8988T (cell line): ENCODE measurements around the gene DHRSX.
"Not testable (repeated sequence)": the region's sequence is repeated elsewhere in the genome, so short reads cannot be mapped to it uniquely, and the experiment has no call there.

Experiments used
- DNase-seq: peaks from one replicate; pipeline ENCODE4 v3.0.0; 2011

The DHRSX gene

GRCh38 chrX:2243913-2244460 lies 256.8 kb downstream of the DHRSX start:
- DNase-seq: no peak

DNA sequence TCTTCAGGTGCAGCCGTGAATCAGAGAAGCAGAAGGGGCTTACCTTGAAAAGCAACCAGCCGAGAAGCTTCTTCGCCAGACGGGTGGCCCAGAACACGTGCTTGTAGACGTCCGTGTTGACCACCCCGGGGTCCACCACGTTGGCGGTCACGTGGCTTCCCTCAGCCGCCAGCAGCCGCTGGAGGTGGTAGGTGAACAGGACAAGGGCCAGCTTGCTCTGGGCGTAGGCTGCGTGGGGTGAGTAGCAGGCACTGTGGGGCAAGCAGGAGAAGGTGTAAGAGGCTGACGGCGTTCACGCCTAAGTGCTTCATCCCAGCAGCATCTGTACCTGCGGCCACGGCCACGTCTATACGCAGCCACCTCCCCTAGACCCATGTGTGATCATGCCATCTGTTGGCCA lies 257.8 kb downstream of the DHRSX start:
- no peak for DNase-seq

GRCh38 chrX:2242326-2242725 lies 258.4 kb downstream of the DHRSX start:
- DNase-seq: no peak

GRCh38 chrX:2241496-2241895 lies 259.3 kb downstream of the DHRSX start:
- not testable (repeated sequence) for DNase-seq

DNA sequence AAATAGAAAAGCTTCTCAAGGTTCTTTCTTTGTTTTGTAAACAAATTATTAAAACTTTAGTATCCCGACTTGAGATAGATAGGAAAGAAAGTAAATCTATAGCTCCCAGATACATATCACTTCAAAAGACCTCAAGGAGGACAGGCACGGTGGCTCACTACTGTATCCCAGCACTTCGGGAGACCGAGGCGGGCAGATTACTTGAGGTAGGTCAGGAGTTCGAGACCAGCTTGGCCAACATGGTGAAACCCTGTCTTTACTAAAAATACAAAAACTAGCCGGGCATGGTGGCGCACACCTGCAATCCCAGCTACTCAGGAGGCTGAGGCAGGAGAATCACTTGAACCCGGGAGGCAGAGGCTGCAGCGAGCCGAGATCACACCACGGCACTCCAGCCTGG lies 260.0 kb downstream of the DHRSX start:
- not testable (repeated sequence) for DNase-seq

GRCh38 chrX:2237976-2238375 lies 262.8 kb downstream of the DHRSX start:
- no peak for DNase-seq

DNA sequence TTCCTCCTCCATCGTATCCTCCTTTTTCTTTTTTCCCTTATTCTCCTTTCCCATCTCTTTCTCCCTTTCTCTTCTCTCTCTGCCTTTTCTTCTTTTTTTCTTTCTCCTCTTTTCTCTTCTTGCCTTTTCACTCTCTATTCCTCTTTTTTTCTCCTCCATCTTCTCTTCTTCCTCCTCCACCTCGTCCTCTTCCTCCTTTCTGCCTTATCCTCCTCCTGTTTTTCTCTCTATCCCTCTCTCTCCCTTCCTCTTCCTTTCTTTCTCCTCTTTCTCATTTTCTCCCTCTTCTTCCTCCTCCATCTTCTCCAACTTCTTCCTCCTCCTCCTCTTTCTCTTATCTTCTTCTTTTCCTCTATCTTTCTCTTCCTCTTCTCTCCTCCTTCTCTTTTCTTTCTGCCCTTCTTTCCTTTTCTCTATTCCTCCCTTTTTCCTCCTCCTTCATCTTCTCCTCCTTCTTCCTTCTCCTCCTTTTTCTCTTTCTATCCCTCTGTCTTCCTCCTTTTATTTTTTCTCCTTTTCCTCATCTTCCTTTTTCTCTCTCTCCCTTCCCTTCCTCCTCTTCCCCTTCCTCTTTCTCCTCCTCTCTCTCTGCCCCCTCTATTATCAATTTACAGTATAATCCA lies 269.1 kb downstream of the DHRSX start:
- DNase-seq: no peak

- no peak for DNase-seq
Observed at GRCh38 chrX:2230457-2230856, 270.3 kb downstream of the DHRSX start.

- DNase-seq: no peak
Observed at GRCh38 chrX:2228536-2228935, 272.2 kb downstream of the DHRSX start.

GRCh38 chrX:2226906-2227656 lies 273.7 kb downstream of the DHRSX start:
- no peak for DNase-seq

GRCh38 chrX:2226182-2226581 lies 274.6 kb downstream of the DHRSX start:
- DNase-seq: no peak

- DNase-seq: no peak
Observed at GRCh38 chrX:2224597-2225235, 276.1 kb downstream of the DHRSX start.

DNA sequence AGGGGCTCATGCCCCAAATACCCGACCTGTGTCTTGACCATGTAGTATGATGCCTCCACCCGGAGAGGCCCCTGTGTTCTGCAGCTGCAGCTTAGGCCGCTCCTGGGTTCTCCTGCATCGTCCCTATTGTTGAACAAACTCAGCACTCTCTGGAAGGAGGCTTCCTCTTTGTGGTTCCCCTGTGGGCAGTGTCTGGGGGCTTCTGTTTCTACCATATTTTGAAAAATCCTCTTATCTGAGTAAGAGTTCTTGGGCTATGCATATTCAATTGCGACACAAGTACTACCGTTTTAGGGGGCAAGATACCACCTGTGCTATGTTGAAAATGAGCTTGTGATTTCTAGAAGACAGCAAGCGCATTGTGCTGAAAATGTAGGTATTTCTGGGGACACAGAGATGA lies 276.6 kb downstream of the DHRSX start:
- DNase-seq: no peak

GRCh38 chrX:2220829-2221567 lies 279.8 kb downstream of the DHRSX start:
- no peak for DNase-seq

GRCh38 chrX:2220296-2220695 lies 280.5 kb downstream of the DHRSX start:
- no peak for DNase-seq

DNA sequence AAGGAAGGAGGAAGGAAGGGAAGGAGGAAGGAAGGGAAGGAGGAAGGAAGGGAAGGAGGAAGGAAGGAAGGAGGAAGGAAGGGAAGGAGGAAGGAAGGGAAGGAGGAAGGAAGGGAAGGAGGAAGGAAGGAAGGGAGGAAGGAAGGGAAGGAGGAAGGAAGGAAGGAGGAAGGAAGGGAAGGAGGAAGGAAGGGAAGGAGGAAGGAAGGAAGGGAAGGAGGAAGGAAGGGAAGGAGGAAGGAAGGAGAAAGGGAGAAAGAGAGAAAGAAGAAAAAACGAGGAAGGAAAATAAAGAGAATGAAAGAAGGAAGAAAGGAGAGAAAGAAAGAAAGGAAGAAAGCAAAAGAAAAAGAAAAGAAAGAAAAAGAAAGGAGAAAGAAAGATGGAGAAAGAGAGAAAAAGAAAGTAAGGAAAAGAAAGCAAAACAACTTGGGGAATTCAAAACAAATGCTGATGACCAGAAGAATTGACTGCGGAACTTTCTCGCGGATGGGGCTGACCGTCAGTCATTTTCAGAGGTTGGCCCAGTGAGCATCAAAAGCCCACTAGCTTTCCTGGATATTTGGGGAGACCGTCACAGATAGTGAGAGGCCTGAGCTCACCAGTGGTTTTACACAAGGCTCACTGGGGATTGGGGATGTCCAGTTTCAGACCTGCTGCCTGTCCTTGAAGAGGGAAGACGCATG lies 286.5 kb downstream of the DHRSX start:
- DNase-seq: not testable (repeated sequence)

- not testable (repeated sequence) for DNase-seq
Observed at GRCh38 chrX:2211667-2212066, 289.1 kb downstream of the DHRSX start.

GRCh38 chrX:2193273-2193592 lies 307.5 kb downstream of the DHRSX start:
- DNase-seq: no peak

GRCh38 chrX:2192584-2193272 lies 308.0 kb downstream of the DHRSX start:
- no peak for DNase-seq

- no peak for DNase-seq
Observed at GRCh38 chrX:2188840-2189239, 311.9 kb downstream of the DHRSX start.

DNA sequence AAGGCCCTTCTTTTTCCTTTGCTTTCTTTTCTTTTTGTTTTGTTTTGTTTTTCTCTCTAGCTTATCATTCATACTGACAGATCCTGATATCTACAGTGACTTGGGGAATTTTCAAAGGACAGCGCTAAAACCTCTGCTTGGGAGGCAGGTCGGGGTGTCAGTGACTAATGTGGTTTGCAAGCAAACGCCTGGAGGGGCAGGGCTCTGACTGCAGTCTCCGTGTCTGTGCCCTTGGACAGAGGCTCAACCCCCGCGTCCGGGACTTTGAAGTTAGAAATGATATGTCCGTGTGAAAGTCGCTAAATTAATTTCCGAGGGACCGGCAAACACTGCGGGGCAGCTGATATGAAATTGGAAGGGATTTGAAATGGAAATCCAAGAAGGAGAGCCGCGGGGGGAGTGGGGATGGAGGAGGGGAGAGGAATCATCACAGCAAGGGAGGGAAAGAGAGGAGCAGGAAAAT lies 312.4 kb downstream of the DHRSX start:
- no peak for DNase-seq
